HepG2 (cell line): ENCODE results near the gene ZFP36. TPM values are rescaled to one million over a fixed set of nuclear protein-coding genes. Genes with fewer than 3 reads are reported as not detected.
A peak's percentile ranks its signal among the peaks of the same experiment; 100 is the strongest.

Source experiments
- BCL6 ChIP-seq: IDR thresholded peaks from 2 replicates; pipeline ENCODE4 v1.6.1; 2016; ENCODE audit warnings: missing genetic modification reagents, missing compliant biosample characterization
- E2F1 ChIP-seq: sonication (generic); formaldehyde crosslinking; IDR thresholded peaks from 2 replicates; pipeline ENCODE4 v1.5.0; 2020; ENCODE audit warnings: missing genetic modification reagents
- FOXJ3 ChIP-seq: sonication (generic); formaldehyde crosslinking; IDR thresholded peaks from 2 replicates; pipeline ENCODE4 v1.4.0; 2020; ENCODE audit warnings: missing genetic modification reagents, mild to moderate bottlenecking, borderline replicate concordance
- GABPB1 ChIP-seq: IDR thresholded peaks from 2 replicates; pipeline ENCODE4 v1.6.1; 2016; ENCODE audit warnings: mild to moderate bottlenecking, missing genetic modification reagents, moderate library complexity, missing compliant biosample characterization
- KLF15 ChIP-seq: sonication (generic); formaldehyde crosslinking; IDR thresholded peaks from 2 replicates; pipeline ENCODE4 v1.8.1; 2023; ENCODE audit warnings: borderline replicate concordance, mild to moderate bottlenecking, inconsistent platforms, missing genetic modification reagents, mixed read lengths
- KLF6 ChIP-seq: IDR thresholded peaks from 2 replicates; pipeline ENCODE4 v1.8.0; 2016; ENCODE audit warnings: missing biosample characterization, missing genetic modification reagents
- MEIS1 ChIP-seq: sonication (generic); formaldehyde crosslinking; IDR thresholded peaks from 2 replicates; pipeline ENCODE4 v1.9.0; 2021; ENCODE audit warnings: mild to moderate bottlenecking, missing genetic modification reagents, moderate library complexity, borderline replicate concordance
- POLR2AphosphoS5 ChIP-seq: IDR thresholded peaks from 2 replicates; pipeline ENCODE4 v1.6.1; 2012; ENCODE audit warnings: low read depth, low read length
- PRDM4 ChIP-seq: sonication (generic); formaldehyde crosslinking; IDR thresholded peaks from 2 replicates; pipeline ENCODE4 v1.9.0; 2021; ENCODE audit warnings: missing genetic modification reagents, borderline replicate concordance
- SMAD3 ChIP-seq: sonication (generic); formaldehyde crosslinking; IDR thresholded peaks from 2 replicates; pipeline ENCODE4 v1.4.0; 2020; ENCODE audit warnings: missing genetic modification reagents
- U2AF1 ChIP-seq: fragments of 200-400 bp; formaldehyde crosslinking; optimal IDR thresholded peaks from 2 replicates; pipeline ENCODE3; 2017; ENCODE audit warnings: mild to moderate bottlenecking, low read depth, low read length
- ZBTB42 ChIP-seq: sonication (generic); formaldehyde crosslinking; IDR thresholded peaks from 2 replicates; pipeline ENCODE4 v1.5.0; 2020; ENCODE audit warnings: mild to moderate bottlenecking, missing genetic modification reagents
- ZFP36 ChIP-seq: fragments of 150-350 bp; IDR thresholded peaks from 2 replicates; pipeline ENCODE4 v1.6.1; 2018; ENCODE audit warnings: borderline replicate concordance, low read length, low read depth; ENCODE audit not compliant: partially characterized antibody
- ZNF24 ChIP-seq: fragments of 450-650 bp; IDR thresholded peaks from 2 replicates; pipeline ENCODE4 v1.6.1; 2017; ENCODE audit warnings: antibody characterized with exemption, mild to moderate bottlenecking
- ZNF264 ChIP-seq: sonication (generic); formaldehyde crosslinking; IDR thresholded peaks from 2 replicates; pipeline ENCODE4 v1.4.0; 2020; ENCODE audit warnings: missing genetic modification reagents
- ZNF335 ChIP-seq: sonication (generic); formaldehyde crosslinking; IDR thresholded peaks from 2 replicates; pipeline ENCODE4 v1.4.0; 2020; ENCODE audit warnings: missing genetic modification reagents
- ZNF432 ChIP-seq: sonication (generic); formaldehyde crosslinking; IDR thresholded peaks from 2 replicates; pipeline ENCODE4 v1.5.0; 2020; ENCODE audit warnings: missing genetic modification reagents, mild to moderate bottlenecking, borderline replicate concordance
- ZNF782 ChIP-seq: sonication (generic); formaldehyde crosslinking; IDR thresholded peaks from 2 replicates; pipeline ENCODE4 v1.4.0; 2020; ENCODE audit warnings: missing genetic modification reagents, mild to moderate bottlenecking, borderline replicate concordance
- polyA plus RNA-seq, 8 experiments: library from polyadenylated mRNA; depleted of rRNA in 3 of 8; stranded (reverse) in 7 of 8; unstranded in 1 of 8; fragments of >200 nt; fragmentation: Illumina TruSeq in 4 of 8; extraction: Trizol in 4 of 8; gene quantifications; 2 replicates each; pipeline versions ENCODE4 v1.2.1 to v1.2.3, GENCODE V29; 2011 to 2016; ENCODE audit warnings: low read depth in 4 of 8, missing spikeins in 1 of 8, mixed read lengths in 1 of 8; ENCODE audit not compliant: insufficient read depth in 1 of 8
- total RNA-seq, 5 experiments: library from RNA; depleted of rRNA; stranded (reverse); fragments of >200 nt; fragmentation: Illumina TruSeq; extraction: Trizol; gene quantifications; 2 replicates each; pipeline ENCODE4 v1.2.3, GENCODE V29; 2016; ENCODE audit warnings: low read depth in 1 of 5
- TF ChIP-seq, protein P1 (sequence below): sonication (generic); formaldehyde crosslinking; IDR thresholded peaks from 2 replicates; pipeline ENCODE4 v1.4.0; 2020; ENCODE audit warnings: missing genetic modification reagents, mild to moderate bottlenecking, borderline replicate concordance
- TF ChIP-seq, protein P2 (sequence below): sonication (generic); formaldehyde crosslinking; IDR thresholded peaks from 2 replicates; pipeline ENCODE4 v1.5.0; 2020; ENCODE audit warnings: missing genetic modification reagents
- TF ChIP-seq, protein P3 (sequence below): IDR thresholded peaks from 2 replicates; pipeline ENCODE4 v1.6.1; 2016; ENCODE audit warnings: mild to moderate bottlenecking, missing biosample characterization, missing genetic modification reagents

ZFP36 gene
- total and polyA plus RNA-seq, 2 of the 13 experiments (the other 11 are each of a cell fraction or from before 2014, with no cell fraction given) = 1.4 to 1.7 TPM

- TF ChIP-seq, protein P1, sequence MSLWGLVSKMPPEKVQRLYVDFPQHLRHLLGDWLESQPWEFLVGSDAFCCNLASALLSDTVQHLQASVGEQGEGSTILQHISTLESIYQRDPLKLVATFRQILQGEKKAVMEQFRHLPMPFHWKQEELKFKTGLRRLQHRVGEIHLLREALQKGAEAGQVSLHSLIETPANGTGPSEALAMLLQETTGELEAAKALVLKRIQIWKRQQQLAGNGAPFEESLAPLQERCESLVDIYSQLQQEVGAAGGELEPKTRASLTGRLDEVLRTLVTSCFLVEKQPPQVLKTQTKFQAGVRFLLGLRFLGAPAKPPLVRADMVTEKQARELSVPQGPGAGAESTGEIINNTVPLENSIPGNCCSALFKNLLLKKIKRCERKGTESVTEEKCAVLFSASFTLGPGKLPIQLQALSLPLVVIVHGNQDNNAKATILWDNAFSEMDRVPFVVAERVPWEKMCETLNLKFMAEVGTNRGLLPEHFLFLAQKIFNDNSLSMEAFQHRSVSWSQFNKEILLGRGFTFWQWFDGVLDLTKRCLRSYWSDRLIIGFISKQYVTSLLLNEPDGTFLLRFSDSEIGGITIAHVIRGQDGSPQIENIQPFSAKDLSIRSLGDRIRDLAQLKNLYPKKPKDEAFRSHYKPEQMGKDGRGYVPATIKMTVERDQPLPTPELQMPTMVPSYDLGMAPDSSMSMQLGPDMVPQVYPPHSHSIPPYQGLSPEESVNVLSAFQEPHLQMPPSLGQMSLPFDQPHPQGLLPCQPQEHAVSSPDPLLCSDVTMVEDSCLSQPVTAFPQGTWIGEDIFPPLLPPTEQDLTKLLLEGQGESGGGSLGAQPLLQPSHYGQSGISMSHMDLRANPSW (CRISPR knock-in tag) = peak; percentile 67; the same call in 1 of the 2 replicates
- 0 out of 2 replicates have a peak, but pooled peaks have one; percentile 30 for TF ChIP-seq POLR2AphosphoS5
- TF ChIP-seq BCL6 (CRISPR knock-in tag) = no peak
- TF ChIP-seq ZFP36 = no peak
- TF ChIP-seq FOXJ3 (CRISPR knock-in tag) = 0 out of 2 replicates have a peak, but pooled peaks have one; percentile 37
- TF ChIP-seq ZNF264 = 0 out of 2 replicates have a peak, but pooled peaks have one; percentile 63
- TF ChIP-seq MEIS1 (CRISPR knock-in tag) = peak; percentile 2; the same call in 1 of the 2 replicates
- peak; percentile 84 for TF ChIP-seq U2AF1
- peak; percentile 95 for TF ChIP-seq ZNF24
- TF ChIP-seq ZBTB42 (CRISPR knock-in tag) = peak; percentile 84; the same call in 1 of the 2 replicates
- TF ChIP-seq ZNF782 (CRISPR knock-in tag) = peak; percentile 39; the same call in 1 of the 2 replicates
- peak; percentile 91 for TF ChIP-seq SMAD3 (CRISPR knock-in tag)
- TF ChIP-seq, protein P2, sequence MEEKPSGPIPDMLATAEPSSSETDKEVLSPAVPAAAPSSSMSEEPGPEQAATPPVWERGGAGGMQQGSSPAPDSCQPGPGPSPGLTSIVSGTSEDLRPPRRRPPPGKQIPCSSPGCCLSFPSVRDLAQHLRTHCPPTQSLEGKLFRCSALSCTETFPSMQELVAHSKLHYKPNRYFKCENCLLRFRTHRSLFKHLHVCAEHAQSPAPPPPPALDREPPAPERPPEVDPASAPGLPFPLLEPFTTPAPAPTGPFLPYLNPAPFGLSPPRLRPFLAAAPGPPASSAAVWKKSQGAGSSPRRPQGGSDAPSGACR (CRISPR knock-in tag) = no peak
- no peak for TF ChIP-seq ZNF432
- TF ChIP-seq KLF6 (CRISPR knock-in tag) = peak; percentile 84; the same call in 1 of the 2 replicates
- 0 out of 2 replicates have a peak, but pooled peaks have one; percentile 47 for TF ChIP-seq ZNF335 (CRISPR knock-in tag)
- TF ChIP-seq KLF15 = no peak
- peak; percentile 67; the same call in 1 of the 2 replicates for TF ChIP-seq E2F1 (CRISPR knock-in tag)
- TF ChIP-seq, protein P3, sequence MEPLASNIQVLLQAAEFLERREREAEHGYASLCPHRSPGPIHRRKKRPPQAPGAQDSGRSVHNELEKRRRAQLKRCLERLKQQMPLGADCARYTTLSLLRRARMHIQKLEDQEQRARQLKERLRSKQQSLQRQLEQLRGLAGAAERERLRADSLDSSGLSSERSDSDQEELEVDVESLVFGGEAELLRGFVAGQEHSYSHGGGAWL (CRISPR knock-in tag) = 0 out of 2 replicates have a peak, but pooled peaks have one; percentile 24
- peak; percentile 92 for TF ChIP-seq GABPB1
- no peak for TF ChIP-seq PRDM4
These were observed 5.6 kb downstream of the ZFP36 start, which contains the start of gene PLEKHG2 (continued) for GRCh38 chr19:39412100-39412866.
